ENCODE measurements around the gene OR52K2. TPM values are rescaled to one million over a fixed set of nuclear protein-coding genes. Genes with fewer than 3 reads are reported as not detected.

OR52K2 gene
- total and polyA plus RNA-seq, 9 of the 15 experiments (the other 6 are each of a cell fraction or from before 2014, with no cell fraction given): not detected

DNA sequence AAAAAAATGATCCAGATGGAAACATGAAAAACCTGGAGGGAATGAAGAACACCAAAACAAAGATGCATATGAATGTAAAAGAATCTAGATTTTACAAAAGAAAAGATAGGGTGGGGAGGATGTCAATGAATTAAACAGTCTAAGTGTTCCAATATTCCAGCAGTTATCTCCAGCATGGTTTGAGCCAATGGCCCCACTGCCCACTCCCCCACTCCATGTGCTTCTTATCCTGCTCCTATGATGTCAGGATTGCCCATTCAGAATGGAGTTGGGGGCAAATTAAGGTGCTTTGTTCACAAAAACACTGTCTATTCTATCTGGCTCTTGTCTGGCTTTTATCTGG is 32.1 kb downstream of the OR52K2 start:
- ATAC-seq (no peak), DNase-seq (ENCODE audit: extremely low read depth in 1 of 4, low spot score in 3 of 4) (no peak), FAIRE-seq (no peak)
- in situ Hi-C loops (cut with MboI) (no loop called here), intact Hi-C loops (cut with micrococcal nuclease) (no loop called here)
- Histone ChIP-seq H4K20me1 (replicated peaks; ENCODE audit: control insufficient read depth, insufficient read depth, low read length) (no peaks in the 10 kb centered on the region), H3K4me1 (replicated peaks in 1 of 2; ENCODE audit: control insufficient read depth in 2 of 2, insufficient read depth in 2 of 2, low read length in 2 of 2) (peaks cover 0 to 3% of the 10 kb centered on the region in 2 experiments; a peak in 2 of 5 replicates), H3K9me1 (ENCODE audit: control insufficient read depth, insufficient read depth, low read length) (no peaks in the 10 kb centered on the region), H2AFZ (ENCODE audit: low read depth, low read length) (no peak overlapping the region), H3K4me2 (ENCODE audit: insufficient read depth, low read length) (no peak overlapping the region), H3K27me3 (ENCODE audit: control insufficient read depth in 2 of 2, insufficient read depth in 2 of 2, low read length in 2 of 2) (0 out of 5 replicates have a peak, but pooled peaks cover 0 to 2% of the 10 kb centered on the region in 2 experiments), H3K79me2 (ENCODE audit: control insufficient read depth, insufficient read depth, low read length) (no peaks in the 10 kb centered on the region), H3K9ac (ENCODE audit: insufficient read depth in 1 of 2, low read depth in 2 of 2, low read length in 2 of 2) (no peak overlapping the region), H3K9me3 (replicated peaks; ENCODE audit: control insufficient read depth, insufficient read depth, low read depth, low read length) (no peaks in the 10 kb centered on the region), H3K36me3 (ENCODE audit: control insufficient read depth, insufficient read depth, low read length) (no peaks in the 10 kb centered on the region), H3K4me3 (no peak overlapping the region), H3K27ac (ENCODE audit: extremely low read depth, low read depth, low read length) (no peak overlapping the region)
- BruUV-seq (replicated peaks): no TSS peak
- POLR2A ChIA-PET: no interaction called here
- TF ChIP-seq, protein P1, sequence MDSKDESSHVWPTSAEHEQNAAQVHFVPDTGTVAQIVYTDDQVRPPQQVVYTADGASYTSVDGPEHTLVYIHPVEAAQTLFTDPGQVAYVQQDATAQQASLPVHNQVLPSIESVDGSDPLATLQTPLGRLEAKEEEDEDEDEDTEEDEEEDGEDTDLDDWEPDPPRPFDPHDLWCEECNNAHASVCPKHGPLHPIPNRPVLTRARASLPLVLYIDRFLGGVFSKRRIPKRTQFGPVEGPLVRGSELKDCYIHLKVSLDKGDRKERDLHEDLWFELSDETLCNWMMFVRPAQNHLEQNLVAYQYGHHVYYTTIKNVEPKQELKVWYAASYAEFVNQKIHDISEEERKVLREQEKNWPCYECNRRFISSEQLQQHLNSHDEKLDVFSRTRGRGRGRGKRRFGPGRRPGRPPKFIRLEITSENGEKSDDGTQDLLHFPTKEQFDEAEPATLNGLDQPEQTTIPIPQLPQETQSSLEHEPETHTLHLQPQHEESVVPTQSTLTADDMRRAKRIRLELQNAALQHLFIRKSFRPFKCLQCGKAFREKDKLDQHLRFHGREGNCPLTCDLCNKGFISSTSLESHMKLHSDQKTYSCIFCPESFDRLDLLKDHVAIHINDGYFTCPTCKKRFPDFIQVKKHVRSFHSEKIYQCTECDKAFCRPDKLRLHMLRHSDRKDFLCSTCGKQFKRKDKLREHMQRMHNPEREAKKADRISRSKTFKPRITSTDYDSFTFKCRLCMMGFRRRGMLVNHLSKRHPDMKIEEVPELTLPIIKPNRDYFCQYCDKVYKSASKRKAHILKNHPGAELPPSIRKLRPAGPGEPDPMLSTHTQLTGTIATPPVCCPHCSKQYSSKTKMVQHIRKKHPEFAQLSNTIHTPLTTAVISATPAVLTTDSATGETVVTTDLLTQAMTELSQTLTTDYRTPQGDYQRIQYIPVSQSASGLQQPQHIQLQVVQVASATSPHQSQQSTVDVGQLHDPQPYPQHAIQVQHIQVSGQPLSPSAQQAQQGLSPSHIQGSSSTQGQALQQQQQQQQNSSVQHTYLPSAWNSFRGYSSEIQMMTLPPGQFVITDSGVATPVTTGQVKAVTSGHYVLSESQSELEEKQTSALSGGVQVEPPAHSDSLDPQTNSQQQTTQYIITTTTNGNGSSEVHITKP (IDR thresholded peaks at IDR 0.05; ENCODE audit: partially characterized antibody): peak; percentile 12
- TF ChIP-seq ZNF408 (CRISPR knock-in tag; IDR thresholded peaks at IDR 0.05; ENCODE audit: low read depth): no peak
- TF ChIP-seq FOSL1 (tag; conservative IDR thresholded peaks at IDR 0.05): peak; percentile 56; the same call in 1 of the 2 replicates
- CTCF ChIA-PET (ENCODE audit: low intra/inter-chr PET ratio): no interaction called here

All from K562 (cell line).